GM12878 (cell line): ENCODE results near the gene SLC19A2.

Experiments
- CBX3 ChIP-seq: fragments of 200-600 bp; sonication (generic); IDR thresholded peaks from 2 replicates; pipeline ENCODE4 v1.6.1; 2016; ENCODE audit warnings: low read depth, borderline replicate concordance
- CEBPB ChIP-seq, 2 experiments: fragments of 150-350 bp in 1 of 2; IDR thresholded peaks; 2 replicates each; pipeline ENCODE4 v1.6.1; 2012 to 2014; ENCODE audit warnings: low read depth in 2 of 2, low read length in 2 of 2, borderline replicate concordance in 1 of 2, inconsistent platforms in 1 of 2
- CTCF ChIP-seq, 3 experiments: IDR thresholded peaks in 2 of 3; conservative IDR thresholded peaks in 1 of 3; 2 replicates each; pipeline ENCODE4 v1.5.1; 2011; ENCODE audit warnings: low read depth in 3 of 3, low read length in 3 of 3, mild to moderate bottlenecking in 3 of 3, control low read depth in 2 of 3, moderate library complexity in 2 of 3, inconsistent platforms in 1 of 3, mixed read lengths in 1 of 3; ENCODE audit not compliant: control insufficient read depth in 2 of 3, insufficient read depth in 1 of 3; ENCODE audit errors: extremely low read depth in 1 of 3
- EGR1 ChIP-seq, 2 experiments: IDR thresholded peaks; 1 replicate in 1 of 2; 2 replicates in 1 of 2; pipeline ENCODE4 v1.6.1; 2011 to 2012; ENCODE audit warnings: low read depth in 2 of 2, low read length in 2 of 2, borderline replicate concordance in 1 of 2, mild to moderate bottlenecking in 1 of 2, moderate library complexity in 1 of 2
- EP300 ChIP-seq, 2 experiments: fragments of 150-350 bp in 1 of 2; IDR thresholded peaks; 2 replicates each; pipeline ENCODE4 v1.6.1; 2011 to 2012; ENCODE audit warnings: low read depth in 2 of 2, low read length in 2 of 2, borderline replicate concordance in 1 of 2, improper control_type of control experiment in 1 of 2, inconsistent platforms in 1 of 2; ENCODE audit not compliant: control insufficient read depth in 1 of 2
- EZH2 ChIP-seq: IDR thresholded peaks from 2 replicates; pipeline ENCODE4 v1.6.1; 2012; ENCODE audit warnings: low read depth, mild to moderate bottlenecking, control low read depth, inconsistent platforms, low read length, borderline replicate concordance; ENCODE audit not compliant: control insufficient read depth
- FOXK2 ChIP-seq: fragments of 450-650 bp; IDR thresholded peaks from 2 replicates; pipeline ENCODE4 v1.6.1; 2017; ENCODE audit warnings: mild to moderate bottlenecking, moderate library complexity
- GABPA ChIP-seq: IDR thresholded peaks from 2 replicates; pipeline ENCODE4 v1.6.1; 2014; ENCODE audit warnings: antibody characterized with exemption, low read depth, mild to moderate bottlenecking, inconsistent platforms
- HDGF ChIP-seq: fragments of 450-650 bp; IDR thresholded peaks from 2 replicates; pipeline ENCODE4 v1.6.1; 2016; ENCODE audit warnings: antibody characterized with exemption
- IKZF1 ChIP-seq: fragments of 450-650 bp; conservative IDR thresholded peaks from 2 replicates; pipeline ENCODE4 v1.6.1; 2017; ENCODE audit warnings: antibody characterized with exemption, mild to moderate bottlenecking
- NFYA ChIP-seq: IDR thresholded peaks from 2 replicates; pipeline ENCODE4 v1.6.1; 2011; ENCODE audit warnings: low read depth, mild to moderate bottlenecking, low read length, improper control_type of control experiment, borderline replicate concordance
- SIX5 ChIP-seq: IDR thresholded peaks from 2 replicates; pipeline ENCODE4 v1.6.1; 2011; ENCODE audit warnings: mild to moderate bottlenecking, low read depth, low read length, moderate library complexity; ENCODE audit not compliant: severe bottlenecking
- TBL1XR1 ChIP-seq: IDR thresholded peaks from 2 replicates; pipeline ENCODE4 v1.6.1; 2012; ENCODE audit warnings: low read depth, low read length, improper control_type of control experiment
- ZBTB33 ChIP-seq: fragments of 450-650 bp; IDR thresholded peaks from 2 replicates; pipeline ENCODE4 v1.6.1; 2017; ENCODE audit warnings: mild to moderate bottlenecking

DNA sequence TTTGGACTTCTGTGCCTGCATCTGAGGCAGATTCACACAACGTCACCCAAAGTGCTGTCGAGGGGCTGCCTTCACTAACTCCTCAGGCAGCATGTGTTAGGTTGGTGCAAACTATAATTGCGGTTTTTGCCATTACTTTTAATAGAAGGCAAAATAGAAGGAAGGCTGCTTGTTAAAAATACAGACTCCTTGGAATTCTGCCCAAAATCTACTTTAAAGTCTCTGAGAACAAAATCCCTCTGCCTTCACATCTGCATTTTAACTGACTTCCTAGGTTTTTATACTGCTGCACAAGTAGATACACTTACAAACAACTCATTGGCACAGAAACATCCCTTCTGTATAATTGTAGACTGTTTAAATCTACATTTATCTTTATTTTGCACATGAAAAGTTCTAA lies 41.3 kb upstream of the SLC19A2 start:
- TF ChIP-seq EP300 (IDR thresholded peaks at IDR 0.05; ENCODE audit: borderline replicate concordance in 1 of 2, control insufficient read depth in 1 of 2, low read depth in 2 of 2, low read length in 2 of 2), result no peak
- TF ChIP-seq CTCF (IDR thresholded peaks at IDR 0.05 in 2 of 3, conservative IDR thresholded peaks at IDR 0.05 in 1 of 3; ENCODE audit: control insufficient read depth in 2 of 3, extremely low read depth in 1 of 3, insufficient read depth in 1 of 3, low read depth in 3 of 3, low read length in 3 of 3), result no peak
- no peak for TF ChIP-seq GABPA
- no peak for TF ChIP-seq ZBTB33
- no peak for TF ChIP-seq CBX3
- no peak for TF ChIP-seq FOXK2
- TF ChIP-seq SIX5, result no peak
- no peak for TF ChIP-seq IKZF1
- TF ChIP-seq TBL1XR1, result no peak
- TF ChIP-seq NFYA, result no peak
- no peak for TF ChIP-seq HDGF
- no peak for TF ChIP-seq CEBPB (IDR thresholded peaks at IDR 0.05; ENCODE audit: borderline replicate concordance in 1 of 2, low read depth in 2 of 2, low read length in 2 of 2)
- no peak for TF ChIP-seq EZH2
- no peak for TF ChIP-seq EGR1 (IDR thresholded peaks at IDR 0.05; ENCODE audit: borderline replicate concordance in 1 of 2, low read depth in 2 of 2, low read length in 2 of 2)
